ENCODE data around the gene CHST7.
A peak's percentile ranks its signal among the peaks of the same experiment; 100 is the strongest.

CHST7 gene

GRCh38 chrX:46642145-46642544 lies 68.6 kb downstream of the CHST7 start:
- TF ChIP-seq RAD21 (IDR thresholded peaks at IDR 0.05; ENCODE audit: low read depth) (peak; percentile 46), MAX (IDR thresholded peaks at IDR 0.05) (no peak), CEBPB (IDR thresholded peaks at IDR 0.05) (no peak)

GRCh38 chrX:46643636-46644035 lies 70.1 kb downstream of the CHST7 start:
- TF ChIP-seq ZBTB7A (IDR thresholded peaks at IDR 0.05; ENCODE audit: low read depth) (no peak), CEBPB (IDR thresholded peaks at IDR 0.05) (no peak), NFIC (IDR thresholded peaks at IDR 0.05) (no peak), RAD21 (IDR thresholded peaks at IDR 0.05; ENCODE audit: low read depth) (no peak), USF1 (IDR thresholded peaks at IDR 0.05) (no peak), YY1 (IDR thresholded peaks at IDR 0.05; ENCODE audit: low read depth) (no peak), EP300 (IDR thresholded peaks at IDR 0.05; ENCODE audit: borderline replicate concordance) (no peak), TEAD4 (IDR thresholded peaks at IDR 0.05) (no peak), TCF12 (IDR thresholded peaks at IDR 0.05; ENCODE audit: low read depth) (no peak), TAF1 (IDR thresholded peaks at IDR 0.05; ENCODE audit: low read depth) (no peak), CREB1 (IDR thresholded peaks at IDR 0.05; ENCODE audit: low read depth) (no peak), EGR1 (IDR thresholded peaks at IDR 0.05) (no peak), REST (IDR thresholded peaks at IDR 0.05; ENCODE audit: low read depth) (no peak), FOXM1 (IDR thresholded peaks at IDR 0.05; ENCODE audit: borderline replicate concordance, low read depth) (no peak), MAX (IDR thresholded peaks at IDR 0.05) (no peak)

GRCh38 chrX:46645614-46646013 lies 72.0 kb downstream of the CHST7 start:
- TF ChIP-seq TEAD4 (IDR thresholded peaks at IDR 0.05) = no peak
- TF ChIP-seq USF1 (IDR thresholded peaks at IDR 0.05) = no peak
- no peak for TF ChIP-seq FOXM1 (IDR thresholded peaks at IDR 0.05; ENCODE audit: borderline replicate concordance, low read depth)
- no peak for TF ChIP-seq RAD21 (IDR thresholded peaks at IDR 0.05; ENCODE audit: low read depth)
- no peak for TF ChIP-seq NFIC (IDR thresholded peaks at IDR 0.05)
- TF ChIP-seq CREB1 (IDR thresholded peaks at IDR 0.05; ENCODE audit: low read depth) = no peak
- TF ChIP-seq MAX (IDR thresholded peaks at IDR 0.05) = no peak
- TF ChIP-seq CEBPB (IDR thresholded peaks at IDR 0.05) = no peak
- TF ChIP-seq EGR1 (IDR thresholded peaks at IDR 0.05) = no peak
- no peak for TF ChIP-seq EP300 (IDR thresholded peaks at IDR 0.05; ENCODE audit: borderline replicate concordance)
- TF ChIP-seq YY1 (IDR thresholded peaks at IDR 0.05; ENCODE audit: low read depth) = no peak
- TF ChIP-seq ZBTB7A (IDR thresholded peaks at IDR 0.05; ENCODE audit: low read depth) = no peak
- TF ChIP-seq TAF1 (IDR thresholded peaks at IDR 0.05; ENCODE audit: low read depth) = no peak
- TF ChIP-seq TCF12 (IDR thresholded peaks at IDR 0.05; ENCODE audit: low read depth) = no peak
- no peak for TF ChIP-seq REST (IDR thresholded peaks at IDR 0.05; ENCODE audit: low read depth)

- TF ChIP-seq TEAD4 (IDR thresholded peaks at IDR 0.05) (no peak), EP300 (IDR thresholded peaks at IDR 0.05; ENCODE audit: borderline replicate concordance) (no peak), RAD21 (IDR thresholded peaks at IDR 0.05; ENCODE audit: low read depth) (no peak), FOXM1 (IDR thresholded peaks at IDR 0.05; ENCODE audit: borderline replicate concordance, low read depth) (no peak), TCF12 (IDR thresholded peaks at IDR 0.05; ENCODE audit: low read depth) (no peak), CREB1 (IDR thresholded peaks at IDR 0.05; ENCODE audit: low read depth) (no peak), ZBTB7A (IDR thresholded peaks at IDR 0.05; ENCODE audit: low read depth) (no peak), TAF1 (IDR thresholded peaks at IDR 0.05; ENCODE audit: low read depth) (no peak), EGR1 (IDR thresholded peaks at IDR 0.05) (no peak)
Measured at GRCh38 chrX:46647251-46647650, 73.7 kb downstream of the CHST7 start.

Data from Ishikawa (cell line).